Hepatocyte (in vitro differentiated cells): ENCODE data around the gene ZFHX2. TPM values are rescaled to one million over a fixed set of nuclear protein-coding genes. Genes with fewer than 3 reads are reported as not detected.
A peak's percentile ranks its signal among the peaks of the same experiment; 100 is the strongest.

ENCODE experiments used
- DNase-seq: peaks from one replicate; pipeline ENCODE4 v3.0.0-alpha.2; 2016; ENCODE audit warnings: low spot score
- H2AFZ ChIP-seq: fragments of 200-600 bp; sonication (generic); 2 replicates; pipeline ENCODE4 v1.6.0; 2016; ENCODE audit warnings: antibody characterized with exemption, mild to moderate bottlenecking
- H3K27ac ChIP-seq: fragments of 200-600 bp; sonication (generic); 2 replicates; pipeline ENCODE4 v1.5.1; 2016; ENCODE audit warnings: mild to moderate bottlenecking
- H3K27me3 ChIP-seq: fragments of 200-600 bp; sonication (generic); 2 replicates; pipeline ENCODE4 v1.6.1; 2016
- H3K36me3 ChIP-seq: fragments of 200-600 bp; sonication (generic); replicated peaks from 2 replicates; pipeline ENCODE4 v1.5.1; 2016; ENCODE audit warnings: low read depth; ENCODE audit not compliant: insufficient read depth
- H3K4me1 ChIP-seq: fragments of 200-600 bp; sonication (generic); 2 replicates; pipeline ENCODE4 v1.5.1; 2016; ENCODE audit warnings: mild to moderate bottlenecking, moderate library complexity; ENCODE audit not compliant: insufficient read depth
- H3K4me2 ChIP-seq: fragments of 200-600 bp; sonication (generic); 2 replicates; pipeline ENCODE4 v1.6.0; 2016
- H3K4me3 ChIP-seq: fragments of 200-600 bp; sonication (generic); 2 replicates; pipeline ENCODE4 v1.5.1; 2016; ENCODE audit warnings: mild to moderate bottlenecking
- H3K79me2 ChIP-seq: fragments of 200-600 bp; sonication (generic); 2 replicates; pipeline ENCODE4 v1.6.0; 2017; ENCODE audit warnings: mild to moderate bottlenecking
- H3K9me2 ChIP-seq: fragments of 200-600 bp; sonication (generic); replicated peaks from 2 replicates; pipeline ENCODE4 v1.6.0; 2017; ENCODE audit warnings: mild to moderate bottlenecking; ENCODE audit not compliant: insufficient read depth
- H3K9me3 ChIP-seq: fragments of 200-600 bp; sonication (generic); 2 replicates; pipeline ENCODE4 v1.5.1; 2016; ENCODE audit warnings: low read depth, mild to moderate bottlenecking
- H4K20me1 ChIP-seq: fragments of 200-600 bp; sonication (generic); 2 replicates; pipeline ENCODE4 v1.6.0; 2016; ENCODE audit warnings: mild to moderate bottlenecking; ENCODE audit not compliant: insufficient read depth, poor library complexity, severe bottlenecking
- EZH2 ChIP-seq: fragments of 200-600 bp; sonication (generic); IDR thresholded peaks from 2 replicates; pipeline ENCODE4 v1.6.1; 2016; ENCODE audit warnings: antibody characterized with exemption, mild to moderate bottlenecking, borderline replicate concordance
- EZH2phosphoT487 ChIP-seq: fragments of 200-600 bp; sonication (generic); IDR thresholded peaks from one replicate; pipeline ENCODE4 v1.6.1; 2018; ENCODE audit warnings: antibody characterized with exemption, mild to moderate bottlenecking, low read depth, moderate library complexity; ENCODE audit not compliant: unreplicated experiment, severe bottlenecking
- WGBS: methylation state at CpG from one replicate; pipeline ENCODE4 v1.1.6; 2016; ENCODE audit warnings: low lambda C conversion rate; ENCODE audit errors: missing lambda C conversion rate; 5-methylcytosine and 5-hydroxymethylcytosine counted together
- polyA plus RNA-seq: library from polyadenylated mRNA; unstranded; fragments of >200 nt; fragmentation: Nextera tagmentation; extraction: Ambion mirVana; gene quantifications from 2 replicates; pipeline ENCODE4 v1.2.1, GENCODE V29; 2016
- total RNA-seq: library from RNA; depleted of rRNA; stranded (reverse); fragments of >200 nt; gene quantifications from 2 replicates; pipeline ENCODE4 v1.2.3, GENCODE V29; 2014
- TF ChIP-seq, protein P1 (sequence below): fragments of 200-600 bp; sonication (generic); IDR thresholded peaks from 2 replicates; pipeline ENCODE4 v1.5.1; 2016; ENCODE audit warnings: antibody characterized with exemption, mild to moderate bottlenecking; ENCODE audit not compliant: poor library complexity

Gene ZFHX2
- total and polyA plus RNA-seq, 2 experiments from 2014 or later: 1.4 to 1.5 TPM

DNA sequence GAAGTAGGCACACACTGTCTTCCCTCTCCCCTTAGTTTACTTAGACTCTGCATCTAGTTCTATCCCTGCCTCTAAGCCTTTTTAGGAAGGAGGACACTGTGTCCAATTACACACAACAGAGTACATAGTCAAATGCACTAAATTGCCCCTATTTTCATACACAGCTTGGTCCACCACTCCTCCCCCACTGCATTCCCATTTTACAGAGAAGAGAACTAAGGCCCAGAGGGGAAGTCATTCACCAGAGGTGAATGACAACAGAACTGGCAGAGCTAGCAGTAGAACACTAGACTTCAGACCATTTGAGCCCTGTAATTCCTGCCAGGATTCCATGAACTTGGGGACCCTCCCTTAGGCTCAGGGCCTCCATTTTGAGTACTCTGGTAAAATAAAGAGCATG lies 28.2 kb upstream of the ZFHX2 start:
- H3K4me3 ChIP-seq: no peak overlapping the region
- no peaks in the 10 kb centered on the region for H3K36me3 ChIP-seq
- H3K9me3 ChIP-seq: no peaks in the 10 kb centered on the region
- TF ChIP-seq EZH2phosphoT487 (no peak), EZH2 (no peak)
- TF ChIP-seq, protein P1, sequence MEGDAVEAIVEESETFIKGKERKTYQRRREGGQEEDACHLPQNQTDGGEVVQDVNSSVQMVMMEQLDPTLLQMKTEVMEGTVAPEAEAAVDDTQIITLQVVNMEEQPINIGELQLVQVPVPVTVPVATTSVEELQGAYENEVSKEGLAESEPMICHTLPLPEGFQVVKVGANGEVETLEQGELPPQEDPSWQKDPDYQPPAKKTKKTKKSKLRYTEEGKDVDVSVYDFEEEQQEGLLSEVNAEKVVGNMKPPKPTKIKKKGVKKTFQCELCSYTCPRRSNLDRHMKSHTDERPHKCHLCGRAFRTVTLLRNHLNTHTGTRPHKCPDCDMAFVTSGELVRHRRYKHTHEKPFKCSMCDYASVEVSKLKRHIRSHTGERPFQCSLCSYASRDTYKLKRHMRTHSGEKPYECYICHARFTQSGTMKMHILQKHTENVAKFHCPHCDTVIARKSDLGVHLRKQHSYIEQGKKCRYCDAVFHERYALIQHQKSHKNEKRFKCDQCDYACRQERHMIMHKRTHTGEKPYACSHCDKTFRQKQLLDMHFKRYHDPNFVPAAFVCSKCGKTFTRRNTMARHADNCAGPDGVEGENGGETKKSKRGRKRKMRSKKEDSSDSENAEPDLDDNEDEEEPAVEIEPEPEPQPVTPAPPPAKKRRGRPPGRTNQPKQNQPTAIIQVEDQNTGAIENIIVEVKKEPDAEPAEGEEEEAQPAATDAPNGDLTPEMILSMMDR: no peak
- peaks cover 51% of the 10 kb centered on the region for H3K27me3 ChIP-seq
- no peaks in the 10 kb centered on the region for H3K9me2 ChIP-seq
- H3K79me2 ChIP-seq: no peaks in the 10 kb centered on the region
- H3K27ac ChIP-seq: no peak overlapping the region
- no peaks in the 10 kb centered on the region for H4K20me1 ChIP-seq
- no peak for DNase-seq
- no peak overlapping the region for H2AFZ ChIP-seq
- H3K4me2 ChIP-seq: no peak overlapping the region
- H3K4me1 ChIP-seq: peaks cover 10% of the 10 kb centered on the region

DNA sequence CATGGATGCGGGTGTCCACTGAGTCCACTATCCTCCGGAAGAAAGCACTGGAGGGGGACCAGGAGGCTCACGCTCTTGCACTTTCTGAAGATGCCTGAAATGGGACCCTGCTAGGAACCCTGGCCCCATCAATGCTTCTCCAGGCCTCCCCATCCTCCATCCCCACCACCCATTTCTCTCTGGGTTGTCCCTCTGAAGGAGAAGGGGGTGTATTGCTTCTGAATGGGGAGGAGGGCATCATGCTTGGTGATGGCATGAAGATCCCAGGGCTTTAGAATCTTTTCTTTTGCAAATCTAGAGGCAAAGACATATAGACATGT lies 27.7 kb upstream of the ZFHX2 start:
- Histone ChIP-seq H3K9me2 (no peaks in the 10 kb centered on the region), H3K36me3 (no peaks in the 10 kb centered on the region), H4K20me1 (no peaks in the 10 kb centered on the region), H3K79me2 (no peaks in the 10 kb centered on the region), H3K4me2 (no peak overlapping the region), H3K27ac (no peak overlapping the region), H2AFZ (no peak overlapping the region), H3K9me3 (no peaks in the 10 kb centered on the region), H3K4me1 (peaks cover 10% of the 10 kb centered on the region), H3K27me3 (peaks cover 56% of the 10 kb centered on the region), H3K4me3 (no peak overlapping the region)
- no peak for TF ChIP-seq EZH2
- TF ChIP-seq EZH2phosphoT487: no peak
- TF ChIP-seq, protein P1: no peak
- no peak for DNase-seq
- WGBS: 56% methylated on average over 3 of the region's 3 CpGs

DNA sequence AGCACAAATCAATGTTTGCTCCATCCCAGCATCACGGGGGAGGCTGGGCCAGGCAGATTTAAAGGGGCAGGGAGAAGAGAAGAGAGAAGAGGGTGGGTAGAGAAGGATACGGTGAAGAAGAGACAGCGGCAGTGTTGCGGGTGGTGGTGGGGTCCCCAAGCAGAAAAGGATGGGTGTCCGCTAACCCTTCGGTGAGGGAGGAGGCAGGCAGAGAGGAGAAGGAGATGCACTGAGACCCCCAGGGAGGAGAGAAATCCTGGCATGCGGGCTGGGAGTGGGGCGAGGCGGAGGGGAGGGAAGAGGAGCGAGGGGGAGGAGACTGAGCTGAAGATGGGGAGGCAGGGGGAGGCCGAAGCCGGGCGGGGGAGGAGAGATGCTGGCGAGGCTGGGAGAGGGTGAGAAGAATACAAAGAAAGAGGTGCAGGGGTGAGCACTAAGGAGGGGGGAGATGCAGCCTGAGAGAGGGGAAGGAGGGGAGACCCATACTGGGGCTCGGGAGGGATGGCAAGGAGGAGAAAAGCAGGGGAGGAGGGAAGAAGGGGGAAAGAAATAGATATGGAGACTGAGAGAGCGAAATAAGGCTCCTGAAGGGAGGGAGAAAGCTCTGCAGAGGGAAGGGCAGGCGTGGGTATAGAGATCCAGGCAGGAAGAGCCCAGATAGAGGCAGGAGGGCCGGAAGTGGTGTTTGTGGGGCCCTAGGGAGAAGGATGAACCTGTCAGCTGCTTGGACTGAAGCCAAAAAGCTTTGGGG lies 27.2 kb upstream of the ZFHX2 start, which contains the start of gene JPH4:
Gene JPH4 (minus strand): TSS at position 231 of the 751 bp plus-strand sequence. CDS start 1,337 bp downstream, outside the sequence.
- Histone ChIP-seq H3K4me3 (no peak within 1 kb of the TSS), H3K9me3 (no peaks in the 10 kb centered on the region), H3K27ac (no peak within 1 kb of the TSS), H2AFZ (peak within 1 kb of the TSS; percentile 49), H3K4me1 (peaks cover 10% of the 10 kb centered on the region), H4K20me1 (no peaks in the 10 kb centered on the region), H3K27me3 (peaks cover 60% of the 10 kb centered on the region), H3K36me3 (no peaks in the 10 kb centered on the region), H3K4me2 (peak within 1 kb of the TSS; percentile 82), H3K9me2 (no peaks in the 10 kb centered on the region), H3K79me2 (no peaks in the 10 kb centered on the region)
- WGBS: 12% methylated on average over 9 of the region's 18 CpGs
- peak; percentile 35 for DNase-seq
- TF ChIP-seq EZH2phosphoT487: no peak
- TF ChIP-seq EZH2: no peak
- TF ChIP-seq, protein P1: no peak
